Measurements from ENCODE around the gene RABGGTA. TPM values are rescaled to one million over a fixed set of nuclear protein-coding genes. Genes with fewer than 3 reads are reported as not detected.

Gene RABGGTA
- total RNA-seq, 6 donors from 2014 or later = 22.7 to 125 (median 58.9) TPM

DNA sequence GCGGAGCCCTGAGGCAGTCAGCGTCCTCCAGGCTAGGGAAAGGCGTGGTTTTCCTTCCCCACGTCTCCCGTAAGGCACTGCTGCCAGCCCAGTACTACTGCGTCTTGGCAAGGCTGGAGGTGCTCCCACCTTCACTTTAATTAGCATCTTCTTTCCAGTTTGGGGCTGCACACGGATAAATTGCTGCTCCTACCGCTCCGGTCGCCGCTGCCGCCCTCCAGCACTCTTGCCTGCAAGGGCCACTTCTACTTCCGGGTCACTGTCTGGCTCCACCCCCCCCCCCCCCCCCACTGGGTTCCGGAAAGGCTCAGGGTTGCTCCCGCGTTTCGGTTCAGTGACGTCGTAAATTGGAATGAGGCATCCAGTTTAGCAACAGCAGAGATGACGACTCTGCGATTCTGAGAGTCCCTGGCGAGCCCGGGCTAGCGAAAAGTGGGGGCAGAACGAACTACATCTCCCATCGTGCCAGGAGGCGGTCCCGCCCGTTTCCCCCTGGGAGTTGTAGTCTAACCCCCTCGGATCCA lies 39.2 kb downstream of the RABGGTA start, which contains the start of gene NEDD8:
Gene NEDD8, minus strand, starts transcription at position 247 of the 524 bp plus-strand sequence. Its CDS starts 100 bp downstream, at position 147.
- peak within 1 kb of the TSS; percentile 88 to 92 (median 91) for H3K27ac ChIP-seq
- peaks cover 22 to 49% (median 29%) of the 10 kb centered on the region in 4 donors for H3K4me1 ChIP-seq
- WGBS, 2 donors = 0 to 1% methylated on average over 14 to 29 of the region's 30 CpGs
- H3K9me3 ChIP-seq = no peaks in the 10 kb centered on the region
- DNase-seq (peak; percentile 89 to 93), ATAC-seq (ENCODE audit: low FRiP score in 2 of 2) (peak; percentile 94 to 95)
- TF ChIP-seq POLR2AphosphoS5 (IDR thresholded peaks at IDR 0.05) = peak; percentile 57 to 87
- TF ChIP-seq EP300 (IDR thresholded peaks at IDR 0.05) = no peak
- TF ChIP-seq, protein P1, sequence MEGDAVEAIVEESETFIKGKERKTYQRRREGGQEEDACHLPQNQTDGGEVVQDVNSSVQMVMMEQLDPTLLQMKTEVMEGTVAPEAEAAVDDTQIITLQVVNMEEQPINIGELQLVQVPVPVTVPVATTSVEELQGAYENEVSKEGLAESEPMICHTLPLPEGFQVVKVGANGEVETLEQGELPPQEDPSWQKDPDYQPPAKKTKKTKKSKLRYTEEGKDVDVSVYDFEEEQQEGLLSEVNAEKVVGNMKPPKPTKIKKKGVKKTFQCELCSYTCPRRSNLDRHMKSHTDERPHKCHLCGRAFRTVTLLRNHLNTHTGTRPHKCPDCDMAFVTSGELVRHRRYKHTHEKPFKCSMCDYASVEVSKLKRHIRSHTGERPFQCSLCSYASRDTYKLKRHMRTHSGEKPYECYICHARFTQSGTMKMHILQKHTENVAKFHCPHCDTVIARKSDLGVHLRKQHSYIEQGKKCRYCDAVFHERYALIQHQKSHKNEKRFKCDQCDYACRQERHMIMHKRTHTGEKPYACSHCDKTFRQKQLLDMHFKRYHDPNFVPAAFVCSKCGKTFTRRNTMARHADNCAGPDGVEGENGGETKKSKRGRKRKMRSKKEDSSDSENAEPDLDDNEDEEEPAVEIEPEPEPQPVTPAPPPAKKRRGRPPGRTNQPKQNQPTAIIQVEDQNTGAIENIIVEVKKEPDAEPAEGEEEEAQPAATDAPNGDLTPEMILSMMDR (IDR thresholded peaks at IDR 0.05) = peak in 2 of 6 experiments; percentile 6 to 7
- TF ChIP-seq POLR2A (IDR thresholded peaks at IDR 0.05) = peak; percentile 18 to 74 (median 44)
- peak within 1 kb of the TSS; percentile 71 to 90 (median 79) for H3K4me3 ChIP-seq
- peaks cover 6 to 40% (median 21%) of the 10 kb centered on the region in 4 donors for H3K36me3 ChIP-seq
- no peaks in the 10 kb centered on the region for H3K27me3 ChIP-seq

DNA sequence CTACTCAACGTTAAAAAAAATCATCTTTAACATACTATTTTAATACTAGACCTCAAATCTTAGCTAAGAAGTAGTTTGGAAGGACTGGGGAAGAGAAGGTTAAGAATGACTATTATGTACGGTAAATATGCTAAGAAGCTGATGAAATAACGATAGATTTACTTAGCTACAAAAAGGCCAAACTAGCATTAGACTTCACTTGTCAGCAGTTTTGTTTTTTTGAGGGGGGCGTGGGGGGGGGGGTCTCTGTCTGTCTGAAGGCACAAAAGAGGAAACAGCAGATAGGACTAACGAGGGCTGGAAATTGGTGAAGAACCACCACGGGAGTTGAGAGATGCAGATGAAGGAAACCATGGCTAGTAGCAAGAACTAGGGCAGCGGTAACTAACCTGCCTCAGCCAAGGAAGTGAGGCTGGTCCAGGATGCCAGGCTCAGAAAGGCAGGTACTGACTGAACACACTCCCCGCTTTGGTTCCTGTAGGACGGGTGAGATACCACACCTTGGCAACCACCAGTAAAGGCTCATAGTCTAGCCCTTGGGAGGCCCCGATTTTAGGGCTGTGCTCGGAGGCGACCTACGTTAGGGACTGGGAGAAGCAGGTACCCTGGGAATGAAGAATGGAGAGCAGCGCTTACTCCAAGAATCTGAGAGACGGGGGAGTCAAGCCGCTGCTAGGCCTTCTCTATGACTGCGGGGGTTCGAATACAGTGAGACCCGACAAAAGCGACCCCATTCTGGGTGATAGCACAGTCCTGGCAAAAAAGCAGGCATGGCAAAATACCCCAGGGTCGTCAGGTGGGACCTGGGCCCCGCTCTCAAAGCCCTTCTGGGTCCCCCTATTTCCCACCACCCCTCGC lies 39.9 kb downstream of the RABGGTA start:
- Histone ChIP-seq H3K4me3 (peak overlapping the region; percentile 71 to 90 (median 79)), H3K36me3 (peaks cover 3 to 34% (median 15%) of the 10 kb centered on the region in 4 donors), H3K27me3 (no peaks in the 10 kb centered on the region), H3K4me1 (peaks cover 23 to 49% (median 29%) of the 10 kb centered on the region in 4 donors), H3K9me3 (no peaks in the 10 kb centered on the region), H3K27ac (peak overlapping the region; percentile 88 to 92 (median 91))
- DNase-seq = no peak
- 11 to 13% methylated on average over 23 of the region's 23 CpGs for WGBS, 2 donors
- peak in 1 of 2 donors; percentile 15 for ATAC-seq (ENCODE audit: low FRiP score in 2 of 2)
- no peak for TF ChIP-seq POLR2A (IDR thresholded peaks at IDR 0.05)
- TF ChIP-seq EP300 (IDR thresholded peaks at IDR 0.05) = no peak
- TF ChIP-seq POLR2AphosphoS5 (IDR thresholded peaks at IDR 0.05) = no peak
- TF ChIP-seq, protein P1 (IDR thresholded peaks at IDR 0.05) = no peak

DNA sequence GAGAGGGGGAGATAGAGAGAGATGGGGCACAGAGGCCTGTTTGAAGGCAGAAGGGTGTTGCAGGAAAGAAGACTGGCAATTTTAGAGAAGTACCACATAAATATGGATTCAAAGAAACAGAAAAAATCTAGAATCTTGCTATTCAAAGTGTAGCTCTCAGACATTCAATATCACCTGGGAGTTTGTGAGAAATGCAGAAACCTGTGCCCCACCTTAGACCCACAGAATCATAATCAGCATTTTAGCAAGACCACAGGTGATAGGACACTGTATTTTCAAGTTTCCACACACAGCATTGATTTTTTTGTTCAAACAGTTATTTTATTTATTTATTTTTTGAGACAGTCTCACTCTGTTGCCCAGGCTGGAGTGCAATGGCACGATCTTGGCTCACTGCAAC lies 42.5 kb downstream of the RABGGTA start:
- Histone ChIP-seq H3K9me3 (no peaks in the 10 kb centered on the region), H3K27me3 (no peaks in the 10 kb centered on the region), H3K36me3 (peaks cover 0 to 21% (median 3%) of the 10 kb centered on the region in 4 donors), H3K27ac (no peak overlapping the region), H3K4me1 (peaks cover 21 to 37% (median 22%) of the 10 kb centered on the region in 4 donors), H3K4me3 (no peak overlapping the region)
- no peak for DNase-seq
- TF ChIP-seq POLR2AphosphoS5 (IDR thresholded peaks at IDR 0.05) (no peak), EP300 (IDR thresholded peaks at IDR 0.05) (no peak), POLR2A (IDR thresholded peaks at IDR 0.05) (no peak)
- TF ChIP-seq, protein P1 (IDR thresholded peaks at IDR 0.05) = no peak
- no peak for ATAC-seq (ENCODE audit: low FRiP score in 2 of 2)
- 0 to 78% methylated on average over 1 of the region's 1 CpG for WGBS, 2 donors

DNA sequence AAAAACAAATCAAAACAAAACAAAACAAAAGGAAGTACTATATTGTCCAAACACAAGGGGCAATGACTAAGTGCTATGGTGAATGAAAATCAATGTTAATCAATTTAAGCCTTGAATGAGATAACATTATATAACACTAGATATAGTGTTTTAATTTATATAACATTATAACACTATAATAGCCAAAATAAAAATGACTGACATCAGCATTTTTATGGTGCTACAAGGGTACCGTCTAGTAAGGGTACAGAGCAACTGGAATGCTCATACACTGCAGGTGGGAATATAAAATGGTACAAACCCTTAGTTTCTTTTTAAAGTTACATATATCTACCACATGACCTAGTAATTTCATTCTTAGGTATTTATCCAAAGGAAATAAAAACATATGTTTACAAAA lies 44.9 kb downstream of the RABGGTA start:
- WGBS, 2 donors = 86 to 91% methylated on average over 1 of the region's 1 CpG
- Histone ChIP-seq H3K36me3 (peaks cover 0 to 21% (median 3%) of the 10 kb centered on the region in 4 donors), H3K27ac (no peak overlapping the region), H3K4me1 (peaks cover 10 to 24% (median 12%) of the 10 kb centered on the region in 4 donors), H3K9me3 (no peaks in the 10 kb centered on the region), H3K27me3 (no peaks in the 10 kb centered on the region), H3K4me3 (no peak overlapping the region)
- TF ChIP-seq, protein P1 (IDR thresholded peaks at IDR 0.05) = no peak
- TF ChIP-seq POLR2AphosphoS5 (IDR thresholded peaks at IDR 0.05) (no peak), EP300 (IDR thresholded peaks at IDR 0.05) (no peak), POLR2A (IDR thresholded peaks at IDR 0.05) (no peak)
- ATAC-seq (ENCODE audit: low FRiP score in 2 of 2) = no peak
- no peak for DNase-seq

Measured in upper lobe of left lung (tissue), 6 donors.